GM10266 (cell line): Measurements from ENCODE around the gene MAX.

Experiments
- DNase-seq: peaks from one replicate; pipeline ENCODE4 v3.0.0; 2012; ENCODE audit errors: extremely low spot score
- TF ChIP-seq, protein P1 (sequence below): IDR thresholded peaks from 2 replicates; pipeline ENCODE4 v1.5.1; 2012; ENCODE audit warnings: mild to moderate bottlenecking, low read depth; ENCODE audit not compliant: control insufficient read depth, insufficient read depth; ENCODE audit errors: missing control alignments

The MAX gene

DNA sequence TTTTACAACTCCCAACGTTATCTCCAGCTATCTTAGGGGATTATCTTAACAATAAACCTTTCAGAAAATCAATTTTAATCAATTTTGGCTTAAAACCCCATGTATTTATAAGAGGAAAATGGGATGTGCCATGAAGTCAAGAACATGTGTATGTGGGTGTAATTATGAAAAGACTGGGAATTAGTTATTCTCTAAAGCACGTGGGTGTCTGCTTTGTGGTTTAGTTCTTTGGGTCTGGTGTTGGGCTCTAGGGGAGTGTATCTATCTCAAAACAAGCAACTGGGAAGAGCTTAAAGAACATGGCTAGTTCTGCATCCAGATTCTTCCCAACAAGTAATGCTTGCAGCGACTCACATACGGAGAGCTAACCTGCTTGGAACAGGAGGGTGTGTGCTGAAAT is 40.1 kb upstream of the MAX start:
- no peak for DNase-seq
- TF ChIP-seq, protein P1, sequence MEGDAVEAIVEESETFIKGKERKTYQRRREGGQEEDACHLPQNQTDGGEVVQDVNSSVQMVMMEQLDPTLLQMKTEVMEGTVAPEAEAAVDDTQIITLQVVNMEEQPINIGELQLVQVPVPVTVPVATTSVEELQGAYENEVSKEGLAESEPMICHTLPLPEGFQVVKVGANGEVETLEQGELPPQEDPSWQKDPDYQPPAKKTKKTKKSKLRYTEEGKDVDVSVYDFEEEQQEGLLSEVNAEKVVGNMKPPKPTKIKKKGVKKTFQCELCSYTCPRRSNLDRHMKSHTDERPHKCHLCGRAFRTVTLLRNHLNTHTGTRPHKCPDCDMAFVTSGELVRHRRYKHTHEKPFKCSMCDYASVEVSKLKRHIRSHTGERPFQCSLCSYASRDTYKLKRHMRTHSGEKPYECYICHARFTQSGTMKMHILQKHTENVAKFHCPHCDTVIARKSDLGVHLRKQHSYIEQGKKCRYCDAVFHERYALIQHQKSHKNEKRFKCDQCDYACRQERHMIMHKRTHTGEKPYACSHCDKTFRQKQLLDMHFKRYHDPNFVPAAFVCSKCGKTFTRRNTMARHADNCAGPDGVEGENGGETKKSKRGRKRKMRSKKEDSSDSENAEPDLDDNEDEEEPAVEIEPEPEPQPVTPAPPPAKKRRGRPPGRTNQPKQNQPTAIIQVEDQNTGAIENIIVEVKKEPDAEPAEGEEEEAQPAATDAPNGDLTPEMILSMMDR = no peak

DNA sequence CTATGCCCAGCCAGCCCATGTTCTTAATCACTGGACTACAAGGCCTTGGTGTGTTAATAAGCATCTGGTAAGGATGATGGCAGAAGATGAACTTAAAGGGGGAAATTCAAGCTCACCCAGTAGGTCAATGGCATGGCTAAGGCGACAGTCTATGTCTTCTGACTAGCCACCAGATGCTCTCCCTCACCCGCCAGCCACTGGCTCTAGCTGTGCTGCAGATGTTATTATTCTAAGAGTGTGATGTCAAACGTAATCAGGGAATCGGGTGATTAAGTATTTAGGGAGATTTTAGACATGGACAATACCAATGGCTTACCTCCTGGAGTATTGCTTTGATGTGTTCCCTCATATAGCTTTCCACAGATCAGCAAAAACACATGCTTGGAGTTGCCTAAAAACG is 39.2 kb upstream of the MAX start:
- TF ChIP-seq, protein P1 = no peak
- DNase-seq = no peak

DNA sequence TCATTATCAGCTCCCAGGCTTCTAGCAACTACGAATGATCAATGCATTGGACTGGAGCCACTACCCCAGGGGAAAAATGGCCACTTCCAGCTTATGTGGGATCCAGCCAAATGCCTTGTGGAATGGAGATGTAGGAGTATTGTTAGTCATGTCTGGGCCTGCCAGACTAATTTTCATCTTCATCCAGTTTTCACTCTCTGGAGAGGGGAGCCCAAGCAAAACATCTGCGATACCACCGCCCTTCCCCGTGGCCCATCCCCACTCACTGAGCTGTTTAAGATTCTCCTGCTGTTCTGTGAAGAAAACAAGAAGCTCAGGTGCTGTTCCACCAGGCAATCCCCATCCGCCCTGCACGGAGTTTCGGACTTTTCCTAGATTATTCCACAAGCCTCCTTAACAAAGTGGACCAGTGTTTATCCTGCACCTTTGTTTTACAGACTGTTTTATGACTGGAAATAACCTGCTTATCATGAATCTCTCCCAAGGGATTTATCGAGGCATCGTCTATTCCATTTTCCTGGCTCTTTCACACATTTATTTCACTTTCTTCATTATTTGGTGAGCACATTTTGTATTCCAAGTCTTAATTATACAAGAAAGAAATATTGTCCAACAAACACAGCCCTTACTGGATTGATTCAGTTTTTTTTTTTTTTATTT is 35.5 kb upstream of the MAX start:
- DNase-seq = no peak
- TF ChIP-seq, protein P1 = no peak

DNA sequence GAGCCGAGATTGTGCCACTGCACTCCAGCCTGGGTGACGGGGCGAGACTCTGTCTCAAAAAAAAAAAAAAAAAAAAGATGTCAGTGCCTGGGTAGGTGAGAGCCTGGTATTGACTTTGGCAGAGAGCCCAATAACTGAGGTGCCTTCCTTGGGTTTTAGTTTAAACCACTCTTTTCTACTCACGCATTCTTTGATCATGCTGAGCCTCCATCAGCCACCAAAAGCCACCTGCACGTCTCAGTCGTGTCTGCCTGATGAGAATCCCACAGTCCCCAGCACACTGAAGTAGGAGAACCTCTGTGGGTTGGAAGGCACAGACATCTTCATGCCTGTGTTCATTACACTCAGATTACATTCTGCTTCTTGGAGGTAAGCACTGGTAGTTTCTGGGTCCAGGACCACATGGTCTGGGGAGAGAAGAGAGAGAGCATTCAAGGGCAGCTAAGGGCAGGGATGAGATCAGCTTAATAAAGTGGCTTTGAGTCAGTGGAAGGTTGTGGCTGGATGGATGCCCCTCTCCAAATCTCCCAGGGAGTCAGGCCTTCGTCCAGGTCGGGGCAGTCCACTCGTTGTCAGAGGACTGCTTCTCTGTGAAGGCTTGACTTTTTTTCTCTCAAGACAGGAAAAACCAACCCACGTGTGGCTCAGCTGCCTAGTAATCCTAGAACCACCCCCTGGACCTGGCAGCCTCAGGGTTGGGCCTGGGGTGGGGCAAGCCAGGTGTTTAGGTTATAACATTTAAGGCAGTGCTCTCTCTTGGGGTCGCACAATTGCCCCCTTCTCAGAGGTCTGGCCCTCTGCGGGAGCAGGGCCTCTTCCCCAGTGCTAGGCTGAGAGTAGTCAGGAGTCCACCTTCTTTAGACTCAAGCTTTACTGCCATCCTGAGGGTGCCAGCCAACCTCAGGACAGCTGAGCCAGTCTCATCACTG is 32.6 kb upstream of the MAX start:
- TF ChIP-seq, protein P1 = no peak
- DNase-seq = no peak

DNA sequence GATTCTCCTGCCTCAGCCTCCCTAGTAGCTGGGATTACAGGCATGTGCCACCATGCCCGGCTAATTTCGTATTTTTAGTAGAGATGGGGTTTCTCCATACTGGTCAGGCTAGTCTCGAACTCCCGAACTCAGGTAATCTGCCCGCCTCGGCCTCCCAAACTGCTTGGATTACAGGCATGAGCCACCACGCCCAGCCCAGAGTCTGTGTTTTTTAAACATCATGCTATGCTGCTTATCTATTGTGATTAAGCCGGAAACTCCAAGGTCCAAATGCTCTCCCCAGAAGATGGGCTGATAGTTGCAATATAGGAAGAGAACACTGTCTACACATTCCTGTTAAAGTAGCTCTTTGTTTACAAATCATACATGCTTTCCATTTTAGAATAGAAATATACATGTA is 30.5 kb upstream of the MAX start:
- DNase-seq = no peak
- TF ChIP-seq, protein P1 = no peak

DNA sequence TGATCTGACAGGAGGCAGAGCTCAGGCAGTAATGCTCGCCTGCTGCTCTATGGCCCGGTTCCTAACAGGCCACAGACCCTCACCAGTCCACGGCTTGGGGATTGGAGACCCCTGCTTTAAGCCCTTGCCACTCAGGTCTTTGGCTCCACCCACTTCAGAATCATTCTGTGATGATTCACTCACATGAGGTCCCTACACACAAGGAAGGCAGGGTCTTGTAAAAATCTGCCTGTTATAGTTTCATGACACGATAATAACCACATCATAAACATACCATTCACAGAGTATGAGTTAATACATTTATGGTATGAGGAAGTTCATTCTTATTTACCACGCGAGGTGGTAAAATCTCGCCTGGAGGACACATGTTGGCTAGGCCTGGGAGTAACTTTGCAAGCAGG is 29.0 kb upstream of the MAX start:
- no peak for DNase-seq
- TF ChIP-seq, protein P1 = no peak

DNA sequence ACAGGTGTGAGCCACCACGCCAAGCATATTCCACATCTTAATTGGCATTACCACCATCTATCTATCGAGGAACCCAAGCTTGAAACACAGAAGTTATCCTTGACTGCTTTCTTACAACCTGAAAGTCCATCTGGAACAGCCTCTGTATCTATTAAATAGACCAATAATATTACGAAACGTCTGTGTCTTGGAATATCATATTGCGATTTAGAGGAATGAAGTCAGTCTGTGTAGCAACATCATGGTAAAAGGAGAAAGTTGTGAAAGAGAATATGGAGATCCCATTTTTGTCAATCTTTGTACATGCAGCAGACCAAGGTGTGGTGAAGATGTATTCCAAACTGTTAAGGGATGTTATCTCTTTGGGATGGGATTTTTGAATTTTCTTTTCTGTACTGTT is 25.8 kb upstream of the MAX start:
- TF ChIP-seq, protein P1 = no peak
- no peak for DNase-seq
